NOMO-1 treated with DMSO at 0.1 percent for 48 hours (cell line): Measurements from ENCODE around the gene PROSER2.

ENCODE experiments used
- DNase-seq: peaks from one replicate; lab custom pipeline; 2025; ENCODE audit not compliant: unreplicated experiment; lab: John Stamatoyannopoulos, UW

PROSER2 gene

GRCh38 chr10:11804336-11804735, 18.8 kb upstream of the PROSER2 start:
- DNase-seq: no peak

- no peak for DNase-seq
These were observed 17.4 kb upstream of the PROSER2 start for GRCh38 chr10:11805792-11806191.

- DNase-seq: no peak
These were observed 16.4 kb upstream of the PROSER2 start for GRCh38 chr10:11806706-11807105.

- no peak for DNase-seq
These were observed 14.3 kb upstream of the PROSER2 start for GRCh38 chr10:11808808-11809207.

GRCh38 chr10:11810313-11810766, 12.8 kb upstream of the PROSER2 start:
- no peak for DNase-seq

GRCh38 chr10:11810973-11811372, 12.2 kb upstream of the PROSER2 start:
- DNase-seq: no peak

- DNase-seq: no peak
These were observed 10.0 kb upstream of the PROSER2 start for GRCh38 chr10:11813177-11813576.

GRCh38 chr10:11813855-11814567, 9.1 kb upstream of the PROSER2 start:
- peak; percentile 57 for DNase-seq

- DNase-seq: no peak
These were observed 4.1 kb upstream of the PROSER2 start for GRCh38 chr10:11819027-11819426.

- DNase-seq: no peak
These were observed 965 bp upstream of the PROSER2 start for GRCh38 chr10:11822026-11822756.

GRCh38 chr10:11822809-11823121, 391 bp upstream of the PROSER2 start:
- no peak for DNase-seq

GRCh38 chr10:11823989-11824346, 812 bp downstream of the PROSER2 start:
- no peak for DNase-seq

GRCh38 chr10:11824376-11824775, 1.2 kb downstream of the PROSER2 start:
- DNase-seq: no peak

- no peak for DNase-seq
These were observed 1.7 kb downstream of the PROSER2 start for GRCh38 chr10:11824825-11825224.

GRCh38 chr10:11825796-11826414, 2.7 kb downstream of the PROSER2 start:
- DNase-seq: no peak

GRCh38 chr10:11827006-11827405, 3.9 kb downstream of the PROSER2 start:
- DNase-seq: no peak

- DNase-seq: no peak
These were observed 4.3 kb downstream of the PROSER2 start for GRCh38 chr10:11827414-11827813.

GRCh38 chr10:11828682-11829284, 5.6 kb downstream of the PROSER2 start:
- no peak for DNase-seq

- no peak for DNase-seq
These were observed 7.8 kb downstream of the PROSER2 start for GRCh38 chr10:11830836-11831519.

- DNase-seq: no peak
These were observed 8.4 kb downstream of the PROSER2 start for GRCh38 chr10:11831520-11831951.

- no peak for DNase-seq
These were observed 8.9 kb downstream of the PROSER2 start for GRCh38 chr10:11832042-11832441.
